Fibroblast of mammary gland (primary cell): Measurements from ENCODE around the gene ARHGAP1.

Source experiments
- DNase-seq: peaks from one replicate; pipeline ENCODE4 v3.0.0-alpha.2; 2010; ENCODE audit warnings: low read depth
- H3K4me3 ChIP-seq: 2 replicates; pipeline ENCODE4 v1.5.1; 2011; ENCODE audit warnings: low read depth, mild to moderate bottlenecking, low read length, moderate library complexity; ENCODE audit not compliant: control insufficient read depth
- CTCF ChIP-seq: conservative IDR thresholded peaks from 2 replicates; pipeline ENCODE4 v1.5.1; 2011; ENCODE audit warnings: low read depth, low read length, inconsistent platforms; ENCODE audit not compliant: control insufficient read depth, insufficient read depth

Gene ARHGAP1

GRCh38 chr11:46662366-46662765, 38.1 kb downstream of the ARHGAP1 start:
- H3K4me3 ChIP-seq = no peak overlapping the region
- DNase-seq = no peak
- TF ChIP-seq CTCF = no peak

DNA sequence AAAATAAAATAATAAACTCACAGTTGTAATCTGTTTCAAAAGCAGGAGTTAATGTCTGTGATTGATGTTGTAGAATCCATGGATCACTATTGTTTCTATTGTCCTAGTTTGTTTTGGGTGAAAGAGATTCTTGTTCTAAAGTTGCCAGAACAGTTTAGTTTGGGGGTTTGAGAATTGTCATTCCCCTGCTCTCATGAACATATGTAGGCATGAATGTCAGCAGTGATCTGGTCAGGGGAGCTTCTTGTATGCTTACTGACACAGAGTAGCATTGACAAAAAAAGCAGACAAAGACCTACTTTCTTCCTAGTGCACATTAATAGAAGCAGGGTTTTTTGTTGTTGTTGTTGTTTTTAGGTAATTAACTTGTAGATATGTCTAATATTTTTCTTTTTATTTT, 38.6 kb downstream of the ARHGAP1 start:
- no peak for DNase-seq
- TF ChIP-seq CTCF = no peak
- H3K4me3 ChIP-seq = no peak overlapping the region

GRCh38 chr11:46659908-46660307, 40.5 kb downstream of the ARHGAP1 start:
- TF ChIP-seq CTCF = no peak
- peak; percentile 81 for DNase-seq
- no peak overlapping the region for H3K4me3 ChIP-seq

GRCh38 chr11:46658259-46658658, 42.2 kb downstream of the ARHGAP1 start:
- no peak overlapping the region for H3K4me3 ChIP-seq
- TF ChIP-seq CTCF = no peak
- DNase-seq = peak; percentile 89

DNA sequence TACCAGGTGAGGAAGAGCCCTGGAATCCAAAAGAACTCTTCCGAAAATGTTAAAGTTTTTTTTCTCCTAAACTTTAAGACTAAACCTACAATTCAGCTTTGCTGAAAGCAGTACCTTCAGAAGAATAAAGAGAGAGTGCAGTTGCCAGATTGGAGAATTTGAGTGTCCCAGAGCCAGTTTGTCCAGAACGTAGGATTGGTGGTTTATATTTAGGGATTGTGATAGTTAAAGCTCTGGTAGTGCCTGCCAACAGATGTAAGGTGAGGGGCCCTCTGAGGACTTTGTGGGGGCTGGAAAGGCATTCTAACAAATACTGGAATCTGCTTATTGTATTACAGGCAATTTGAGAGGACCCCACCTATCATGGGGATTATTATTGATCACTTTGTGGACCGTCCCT, 43.2 kb downstream of the ARHGAP1 start:
- H3K4me3 ChIP-seq = no peak overlapping the region
- no peak for TF ChIP-seq CTCF
- DNase-seq = no peak

GRCh38 chr11:46655631-46656030, 44.8 kb downstream of the ARHGAP1 start:
- no peak for TF ChIP-seq CTCF
- DNase-seq = no peak

DNA sequence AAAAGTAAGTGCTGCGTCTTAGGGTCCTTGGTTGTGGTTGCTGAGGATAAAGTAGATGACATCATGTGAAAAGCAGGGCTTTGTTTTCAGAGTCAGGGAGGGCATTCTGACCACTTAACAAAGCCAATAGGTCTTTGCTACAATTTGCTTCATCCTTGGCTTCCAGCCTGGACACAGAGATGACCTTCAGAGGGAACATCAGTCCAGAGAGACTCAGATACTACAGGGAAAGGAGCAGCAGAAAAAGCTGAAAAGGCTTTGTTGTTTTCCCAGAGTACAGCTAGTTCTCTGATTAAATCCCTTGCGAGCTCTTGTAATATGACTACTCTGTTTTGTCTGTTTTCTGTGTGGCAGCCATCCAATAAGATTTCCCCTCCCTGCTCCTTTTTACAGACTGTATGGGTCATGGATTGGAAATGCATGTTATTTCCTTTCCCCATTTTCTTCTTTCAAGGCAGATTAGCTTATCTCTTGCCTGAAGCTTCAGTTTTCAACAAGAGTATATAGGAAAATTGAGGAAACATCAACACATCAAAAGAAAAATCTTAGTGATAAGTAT, 51.2 kb downstream of the ARHGAP1 start:
- DNase-seq = peak; percentile 99
- TF ChIP-seq CTCF = no peak
- H3K4me3 ChIP-seq = peak overlapping the region; percentile 0

More at GRCh38 chr11:46655631-46656030, 44.8 kb downstream of the ARHGAP1 start:
- no peak overlapping the region for H3K4me3 ChIP-seq
